GM12875 (cell line): ENCODE measurements around the gene UNC13B.

ENCODE experiments used
- H3K4me3 ChIP-seq: one replicate; pipeline ENCODE4 v1.5.1; 2011; ENCODE audit warnings: low read depth, low read length, control low read depth
- TF ChIP-seq, protein P1 (sequence below): IDR thresholded peaks from 2 replicates; pipeline ENCODE4 v1.5.1; 2011; ENCODE audit warnings: low read depth, mild to moderate bottlenecking, control low read depth, inconsistent platforms, low read length, moderate library complexity, borderline replicate concordance; ENCODE audit not compliant: insufficient read depth

Gene UNC13B

DNA sequence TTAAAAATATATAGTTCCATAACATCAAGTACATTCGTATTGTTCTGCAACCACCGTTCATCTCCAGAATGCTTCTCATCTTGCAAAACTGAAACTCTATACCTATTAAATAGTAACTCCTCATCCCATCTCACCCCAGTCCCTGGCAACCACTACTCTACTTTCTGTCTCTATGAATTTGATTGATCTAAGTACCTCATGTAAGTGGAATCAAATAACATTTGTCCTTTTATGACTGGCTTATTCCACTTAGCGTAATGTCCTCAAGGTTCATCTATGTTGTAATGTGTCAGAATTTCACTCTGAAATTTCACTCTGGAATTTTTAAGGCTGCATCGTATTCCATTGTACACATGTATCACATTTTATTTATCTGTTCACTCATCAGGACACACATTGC, 196.0 kb downstream of the UNC13B start:
- TF ChIP-seq, protein P1, sequence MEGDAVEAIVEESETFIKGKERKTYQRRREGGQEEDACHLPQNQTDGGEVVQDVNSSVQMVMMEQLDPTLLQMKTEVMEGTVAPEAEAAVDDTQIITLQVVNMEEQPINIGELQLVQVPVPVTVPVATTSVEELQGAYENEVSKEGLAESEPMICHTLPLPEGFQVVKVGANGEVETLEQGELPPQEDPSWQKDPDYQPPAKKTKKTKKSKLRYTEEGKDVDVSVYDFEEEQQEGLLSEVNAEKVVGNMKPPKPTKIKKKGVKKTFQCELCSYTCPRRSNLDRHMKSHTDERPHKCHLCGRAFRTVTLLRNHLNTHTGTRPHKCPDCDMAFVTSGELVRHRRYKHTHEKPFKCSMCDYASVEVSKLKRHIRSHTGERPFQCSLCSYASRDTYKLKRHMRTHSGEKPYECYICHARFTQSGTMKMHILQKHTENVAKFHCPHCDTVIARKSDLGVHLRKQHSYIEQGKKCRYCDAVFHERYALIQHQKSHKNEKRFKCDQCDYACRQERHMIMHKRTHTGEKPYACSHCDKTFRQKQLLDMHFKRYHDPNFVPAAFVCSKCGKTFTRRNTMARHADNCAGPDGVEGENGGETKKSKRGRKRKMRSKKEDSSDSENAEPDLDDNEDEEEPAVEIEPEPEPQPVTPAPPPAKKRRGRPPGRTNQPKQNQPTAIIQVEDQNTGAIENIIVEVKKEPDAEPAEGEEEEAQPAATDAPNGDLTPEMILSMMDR: no peak
- no peak overlapping the region for H3K4me3 ChIP-seq

DNA sequence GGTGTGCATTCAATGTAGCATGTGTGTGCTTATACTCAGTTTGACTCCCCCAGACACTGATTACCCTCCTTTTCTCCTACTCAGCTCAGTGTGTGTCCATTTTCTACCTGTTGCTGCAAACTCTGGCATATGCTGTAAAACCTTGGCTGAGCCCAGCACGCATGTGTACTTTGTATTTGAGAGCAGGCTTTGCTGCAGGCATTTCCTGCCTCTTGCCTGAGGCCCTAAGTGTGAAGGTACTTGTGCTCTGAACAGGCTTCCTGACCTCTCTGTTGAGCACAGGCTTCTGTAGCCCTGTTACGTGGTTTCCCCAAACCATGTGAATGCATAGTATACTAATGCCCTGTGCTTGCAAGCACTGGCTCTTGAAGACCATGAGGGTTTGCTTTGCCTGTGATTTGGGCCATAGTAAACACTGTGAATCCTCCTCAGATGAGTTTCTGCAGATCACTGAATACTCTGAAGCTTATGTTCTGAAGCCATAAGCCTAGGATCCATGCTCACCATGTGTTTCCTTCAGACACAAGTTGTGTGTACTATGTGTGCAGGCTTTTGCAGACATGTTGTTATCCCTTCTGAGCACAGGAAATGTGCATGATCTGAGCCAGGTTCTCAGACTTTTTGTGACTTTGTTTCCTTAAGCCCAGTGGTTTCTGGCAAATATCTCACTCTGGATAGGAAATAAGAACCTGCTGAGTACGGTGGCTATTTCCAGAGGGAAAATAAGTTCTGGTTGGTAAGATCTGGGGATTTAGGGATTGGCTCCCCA, 203.2 kb downstream of the UNC13B start:
- no peak overlapping the region for H3K4me3 ChIP-seq
- TF ChIP-seq, protein P1: no peak

DNA sequence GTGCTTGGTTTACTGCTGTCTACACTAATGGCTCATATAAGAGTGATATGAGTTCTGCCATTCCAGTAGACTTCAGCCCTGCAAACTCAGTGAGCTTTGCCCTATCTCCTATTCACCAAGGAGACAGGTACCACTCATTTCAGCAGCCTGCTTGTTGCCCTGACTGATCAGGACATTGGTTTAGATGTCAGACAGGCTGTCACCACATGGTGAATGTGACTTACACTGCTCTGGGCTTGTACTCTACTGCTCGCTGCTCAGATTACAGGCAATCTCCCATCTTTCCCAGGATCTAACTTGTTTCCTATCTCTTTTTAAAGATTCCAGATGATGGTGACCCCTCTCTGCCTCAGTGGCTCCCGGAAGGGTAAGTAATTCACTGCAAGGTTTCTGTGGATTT, 204.8 kb downstream of the UNC13B start:
- no peak overlapping the region for H3K4me3 ChIP-seq
- TF ChIP-seq, protein P1: no peak

DNA sequence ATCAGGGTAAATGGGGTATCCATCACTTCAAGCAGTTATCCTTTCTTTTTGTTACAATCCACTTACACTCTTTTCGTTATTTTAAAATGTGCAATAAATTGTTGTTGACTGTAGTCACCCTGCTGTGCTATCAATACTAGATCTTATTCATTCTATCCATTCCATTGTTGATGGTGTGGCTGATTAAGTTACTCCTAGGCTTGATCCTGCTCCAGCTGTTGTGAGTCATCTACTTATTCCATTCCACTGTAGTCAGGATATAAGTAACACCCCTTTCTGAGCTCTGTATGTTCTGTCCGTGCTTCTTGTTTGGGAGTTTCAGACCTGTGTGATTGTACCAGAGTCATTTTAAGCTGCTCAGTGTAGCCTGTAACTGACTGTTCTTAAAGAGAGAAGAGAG, 205.6 kb downstream of the UNC13B start:
- H3K4me3 ChIP-seq: no peak overlapping the region
- TF ChIP-seq, protein P1: no peak

DNA sequence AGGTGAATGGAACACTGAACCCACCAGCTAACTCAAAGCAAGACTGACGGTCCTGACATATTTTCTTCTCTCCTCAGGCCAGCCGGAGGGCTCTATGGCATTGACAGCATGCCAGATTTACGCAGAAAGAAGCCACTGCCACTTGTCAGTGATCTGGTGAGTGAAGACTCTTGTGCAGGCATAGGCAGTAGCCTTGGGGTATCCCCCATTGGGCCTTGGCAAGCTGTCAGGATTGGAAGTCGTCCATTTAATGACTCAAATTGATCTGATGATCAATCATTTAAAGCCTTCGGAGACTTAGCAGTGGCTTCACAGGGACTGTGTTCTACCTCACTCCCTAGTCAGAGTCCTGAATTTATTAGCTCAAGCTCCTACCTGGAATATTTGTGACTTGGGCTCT, 208.4 kb downstream of the UNC13B start:
- TF ChIP-seq, protein P1: no peak
- no peak overlapping the region for H3K4me3 ChIP-seq

DNA sequence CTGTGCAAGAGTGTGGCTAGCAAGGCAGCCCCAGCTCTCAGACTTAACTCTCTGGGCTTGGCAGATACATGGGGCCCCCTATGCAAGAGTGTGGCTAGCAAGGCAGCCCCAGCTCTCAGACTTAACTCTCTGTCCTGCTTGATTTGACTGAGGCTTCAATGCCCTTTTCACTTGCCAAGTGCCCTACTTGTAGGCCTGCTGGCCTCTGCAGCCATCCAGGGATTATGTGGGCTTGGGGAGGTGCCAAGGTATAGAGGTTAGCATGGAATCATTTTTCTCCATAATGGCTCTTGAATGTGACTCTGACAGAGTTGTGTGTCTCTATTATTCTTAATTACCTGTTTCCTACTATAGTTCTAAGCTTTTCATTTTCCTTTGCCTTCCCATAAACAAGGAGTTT, 212.6 kb downstream of the UNC13B start:
- H3K4me3 ChIP-seq: no peak overlapping the region
- TF ChIP-seq, protein P1: no peak

DNA sequence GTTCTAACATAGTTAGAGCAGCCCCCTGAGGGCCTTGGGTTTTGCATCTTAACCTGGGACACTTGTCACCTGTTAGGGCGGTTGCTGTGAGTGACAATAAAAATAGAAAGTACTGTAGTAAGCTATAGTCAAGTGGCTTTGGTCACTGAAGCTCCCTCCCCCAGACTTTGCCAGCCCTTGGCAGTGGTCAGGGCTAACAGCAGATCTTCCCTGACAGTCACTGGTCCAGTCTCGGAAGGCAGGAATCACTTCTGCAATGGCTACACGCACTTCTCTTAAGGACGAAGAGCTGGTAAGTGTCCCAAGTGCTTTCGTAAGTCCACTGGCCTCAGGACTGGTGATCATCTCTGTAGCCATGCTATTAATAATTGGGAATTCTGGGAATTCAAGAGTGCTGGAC, 213.1 kb downstream of the UNC13B start:
- H3K4me3 ChIP-seq: no peak overlapping the region
- TF ChIP-seq, protein P1: no peak
